Brain pericyte (primary cell): ENCODE results near the gene ZSWIM4.
"Not testable (repeated sequence)": the region's sequence is repeated elsewhere in the genome, so short reads cannot be mapped to it uniquely, and the experiment has no call there.

Experiments
- DNase-seq: peaks from one replicate; pipeline ENCODE4 v3.0.0-alpha.2; 2012; ENCODE audit warnings: low read depth, low spot score

ZSWIM4 gene

GRCh38 chr19:13849991-13850909 is 55.0 kb downstream of the ZSWIM4 start:
- DNase-seq = no peak

GRCh38 chr19:13850910-13851733 is 55.9 kb downstream of the ZSWIM4 start:
- DNase-seq = peak; percentile 73

DNA sequence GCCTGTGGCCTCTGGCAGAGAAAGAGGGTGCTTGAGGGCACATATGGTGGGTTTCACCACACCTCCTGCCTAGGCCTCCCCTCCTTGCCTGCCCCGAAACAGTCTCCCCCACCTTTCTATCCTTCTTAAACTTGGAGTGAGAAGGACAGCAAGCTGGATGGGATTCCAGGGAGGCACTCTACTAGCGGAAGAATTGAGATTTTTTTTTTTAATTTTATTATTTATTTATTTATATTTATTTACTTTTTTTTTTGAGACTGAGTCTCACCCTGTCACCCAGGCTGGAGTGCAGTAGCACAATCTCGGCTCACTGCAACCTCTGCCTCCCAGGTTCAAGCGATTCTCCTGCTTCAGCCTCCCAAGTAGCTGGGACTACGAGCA is 56.5 kb downstream of the ZSWIM4 start:
- not testable (repeated sequence) for DNase-seq

GRCh38 chr19:13852171-13852707 is 57.0 kb downstream of the ZSWIM4 start:
- not testable (repeated sequence) for DNase-seq

DNA sequence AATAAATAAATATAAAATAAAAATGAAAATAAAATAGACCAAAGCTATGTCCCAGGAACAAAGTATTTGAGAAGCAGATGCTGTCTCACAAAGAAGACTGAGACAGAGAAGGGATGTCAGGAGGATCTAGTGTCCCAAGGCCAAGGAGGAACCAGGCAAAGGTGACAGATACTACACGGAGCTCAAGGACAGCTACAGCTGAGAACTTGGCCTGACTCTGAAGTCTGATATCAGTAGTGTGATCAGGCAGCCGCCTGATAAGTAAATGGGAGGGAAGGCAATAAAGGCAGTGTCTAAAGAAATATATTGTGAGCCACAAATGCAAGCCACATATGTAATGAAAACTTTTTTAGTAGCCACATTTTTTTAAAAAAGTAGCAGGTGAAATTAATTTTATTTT is 61.3 kb downstream of the ZSWIM4 start:
- no peak for DNase-seq

DNA sequence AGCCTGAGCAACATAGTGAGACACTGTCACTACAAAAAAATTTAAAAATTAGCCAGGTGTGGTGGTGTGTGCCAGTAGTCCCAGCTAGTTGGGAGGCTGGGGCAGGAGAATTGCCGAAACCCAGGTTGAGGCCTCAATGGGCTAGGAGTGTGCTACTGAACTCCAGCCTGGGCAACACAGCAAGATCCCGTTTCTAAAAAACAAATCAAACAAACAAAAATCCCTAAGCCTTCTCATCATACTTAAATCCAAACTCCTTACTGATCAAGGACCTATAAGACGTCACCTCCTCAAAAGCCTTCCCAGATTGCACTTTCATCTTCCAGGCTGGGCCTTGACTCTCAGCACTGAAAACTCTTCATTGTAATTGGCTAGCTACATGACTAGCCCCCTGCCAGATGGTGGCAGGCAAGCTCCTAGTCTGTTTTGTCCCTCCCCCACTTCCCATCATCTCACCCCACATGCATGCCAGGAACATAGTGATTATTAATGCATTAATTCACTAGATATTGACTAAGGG is 64.2 kb downstream of the ZSWIM4 start:
- DNase-seq = no peak

- DNase-seq = no peak
Observed at GRCh38 chr19:13860679-13861391, 65.6 kb downstream of the ZSWIM4 start.

GRCh38 chr19:13861392-13861713 is 66.1 kb downstream of the ZSWIM4 start:
- DNase-seq = no peak

GRCh38 chr19:13861714-13862531 is 66.7 kb downstream of the ZSWIM4 start:
- DNase-seq = peak; percentile 74

DNA sequence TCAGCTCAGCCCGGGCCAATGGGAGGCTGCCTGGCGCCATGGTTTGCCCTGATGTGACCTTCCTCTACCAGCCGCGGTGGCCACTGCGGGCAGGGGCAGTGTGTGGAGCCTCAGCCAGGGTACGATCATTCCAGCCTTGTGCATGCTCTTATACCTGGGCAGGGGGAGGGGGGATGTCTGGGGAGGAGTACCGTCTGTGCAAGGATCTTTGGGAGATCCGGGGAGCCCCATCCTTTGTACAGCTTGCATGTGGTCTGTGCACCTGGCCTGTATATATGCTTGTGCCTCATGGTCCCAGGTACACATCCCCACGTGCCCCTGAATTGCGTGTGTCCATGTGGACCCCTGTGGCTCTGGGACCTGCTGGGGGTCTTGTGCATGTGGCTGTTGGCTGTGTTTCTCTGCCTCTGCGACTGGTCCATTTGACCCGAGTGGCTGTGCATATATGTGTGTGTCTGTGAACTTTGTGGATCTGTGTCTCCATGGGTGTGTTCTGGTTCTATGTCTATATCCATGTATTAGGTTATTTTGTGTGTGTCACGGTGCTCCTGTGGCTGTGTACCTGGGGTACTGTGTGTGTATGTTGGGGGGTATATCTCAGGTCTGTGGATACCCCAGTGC is 68.9 kb downstream of the ZSWIM4 start:
- no peak for DNase-seq

- DNase-seq = no peak
Observed at GRCh38 chr19:13864667-13865570, 69.7 kb downstream of the ZSWIM4 start.

- DNase-seq = no peak
Observed at GRCh38 chr19:13865571-13866462, 70.6 kb downstream of the ZSWIM4 start.

- DNase-seq = no peak
Observed at GRCh38 chr19:13866463-13867046, 71.3 kb downstream of the ZSWIM4 start.

GRCh38 chr19:13868663-13869062 is 73.4 kb downstream of the ZSWIM4 start:
- DNase-seq = no peak

GRCh38 chr19:13869281-13869680 is 74.0 kb downstream of the ZSWIM4 start:
- no peak for DNase-seq

DNA sequence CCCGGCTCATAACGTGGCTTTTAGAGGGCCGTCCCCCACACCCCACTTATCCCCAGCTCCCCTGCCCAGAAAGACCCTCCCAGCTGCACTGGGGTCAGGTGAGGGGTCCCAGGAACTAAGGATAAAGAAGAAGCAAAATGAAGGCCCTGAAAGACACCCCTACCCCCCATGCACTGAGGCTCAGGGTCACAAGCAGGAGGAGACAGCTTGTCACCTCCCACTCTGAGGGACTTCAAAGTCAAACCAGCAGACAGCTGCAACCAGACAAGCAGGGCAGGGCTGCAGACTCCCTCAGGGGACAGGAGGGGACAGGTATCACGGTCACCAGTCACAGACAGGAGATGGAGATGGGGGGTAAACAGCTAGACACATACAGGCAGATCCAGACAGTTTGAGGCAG is 75.6 kb downstream of the ZSWIM4 start:
- DNase-seq = no peak

GRCh38 chr19:13872339-13872694 is 77.1 kb downstream of the ZSWIM4 start:
- no peak for DNase-seq
